Astrocyte (in vitro differentiated cells and primary cell): Measurements from ENCODE around the gene MYO1A. TPM values are rescaled to one million over a fixed set of nuclear protein-coding genes. Genes with fewer than 3 reads are reported as not detected.

ENCODE experiments used
- DNase-seq: peaks from one replicate; pipeline ENCODE4 v3.0.0-alpha.2; 2010; ENCODE audit warnings: low read depth
- FAIRE-seq: peaks from 2 replicates; lab custom pipeline; 2011; peaks lifted over from hg19 to GRCh38; lab: Jason Lieb, UNC
- H2AFZ ChIP-seq: 2 replicates; pipeline ENCODE4 v1.6.0; 2012; ENCODE audit warnings: low read depth, low read length, inconsistent platforms
- H3K27ac ChIP-seq: 2 replicates; pipeline ENCODE4 v1.5.1; 2011; ENCODE audit warnings: low read depth, low read length, inconsistent platforms
- H3K27me3 ChIP-seq: 2 replicates; pipeline ENCODE4 v1.6.0; 2011; ENCODE audit warnings: low read length, inconsistent platforms; ENCODE audit not compliant: insufficient read depth
- H3K36me3 ChIP-seq: 2 replicates; pipeline ENCODE4 v1.5.1; 2011; ENCODE audit warnings: low read length, inconsistent platforms; ENCODE audit not compliant: insufficient read depth
- H3K4me1 ChIP-seq: 2 replicates; pipeline ENCODE4 v1.5.1; 2011; ENCODE audit warnings: low read length, inconsistent platforms; ENCODE audit not compliant: insufficient read depth
- H3K4me2 ChIP-seq: 2 replicates; pipeline ENCODE4 v1.6.0; 2012; ENCODE audit warnings: low read length, inconsistent platforms
- H3K4me3 ChIP-seq: 2 replicates; pipeline ENCODE4 v1.5.1; 2011; ENCODE audit warnings: low read depth, mild to moderate bottlenecking, low read length, inconsistent platforms; ENCODE audit not compliant: insufficient read depth
- H3K79me2 ChIP-seq: 2 replicates; pipeline ENCODE4 v1.6.0; 2012; ENCODE audit warnings: mild to moderate bottlenecking, low read length, inconsistent platforms; ENCODE audit not compliant: insufficient read depth
- H3K9ac ChIP-seq: 2 replicates; pipeline ENCODE4 v1.6.0; 2012; ENCODE audit warnings: mild to moderate bottlenecking, low read length, inconsistent platforms
- H3K9me3 ChIP-seq: 2 replicates; pipeline ENCODE4 v1.5.1; 2012; ENCODE audit warnings: low read depth, mild to moderate bottlenecking, low read length, inconsistent platforms; ENCODE audit not compliant: insufficient read depth
- H4K20me1 ChIP-seq: 2 replicates; pipeline ENCODE4 v1.6.0; 2012; ENCODE audit warnings: low read length, inconsistent platforms; ENCODE audit not compliant: insufficient read depth
- H3K27ac Mint-ChIP-seq: one replicate; pipeline ENCODE4 v1.8.0; 2021; ENCODE audit warnings: mild to moderate bottlenecking, mixed read lengths; ENCODE audit not compliant: unreplicated experiment
- H3K27me3 Mint-ChIP-seq: one replicate; pipeline ENCODE4 v1.8.0; 2021; ENCODE audit warnings: low read depth, mixed read lengths; ENCODE audit not compliant: unreplicated experiment
- H3K36me3 Mint-ChIP-seq: one replicate; pipeline ENCODE4 v1.8.0; 2021; ENCODE audit warnings: low read depth, mixed read lengths; ENCODE audit not compliant: unreplicated experiment
- H3K4me1 Mint-ChIP-seq: one replicate; pipeline ENCODE4 v1.8.0; 2021; ENCODE audit warnings: low read depth, mixed read lengths; ENCODE audit not compliant: unreplicated experiment
- H3K4me3 Mint-ChIP-seq: one replicate; pipeline ENCODE4 v1.8.0; 2021; ENCODE audit warnings: mild to moderate bottlenecking, moderate library complexity, mixed read lengths; ENCODE audit not compliant: unreplicated experiment
- H3K9me3 Mint-ChIP-seq: one replicate; pipeline ENCODE4 v1.8.0; 2021; ENCODE audit warnings: mild to moderate bottlenecking, mixed read lengths; ENCODE audit not compliant: unreplicated experiment
- EZH2 ChIP-seq: IDR thresholded peaks from 2 replicates; pipeline ENCODE4 v1.6.1; 2012; ENCODE audit warnings: mild to moderate bottlenecking, low read length, inconsistent platforms; ENCODE audit not compliant: insufficient read depth
- total RNA-seq: library from RNA; stranded (reverse); gene quantifications from 2 replicates; pipeline ENCODE4 v1.2.1, GENCODE V29; 2021
- TF ChIP-seq, protein P1 (sequence below): IDR thresholded peaks from 2 replicates; pipeline ENCODE4 v1.5.1; 2011; ENCODE audit warnings: low read depth, mild to moderate bottlenecking, inconsistent platforms, low read length, moderate library complexity; ENCODE audit not compliant: insufficient read depth

MYO1A gene
- total RNA-seq, 1 donor from 2014 or later: 0.34 TPM

DNA sequence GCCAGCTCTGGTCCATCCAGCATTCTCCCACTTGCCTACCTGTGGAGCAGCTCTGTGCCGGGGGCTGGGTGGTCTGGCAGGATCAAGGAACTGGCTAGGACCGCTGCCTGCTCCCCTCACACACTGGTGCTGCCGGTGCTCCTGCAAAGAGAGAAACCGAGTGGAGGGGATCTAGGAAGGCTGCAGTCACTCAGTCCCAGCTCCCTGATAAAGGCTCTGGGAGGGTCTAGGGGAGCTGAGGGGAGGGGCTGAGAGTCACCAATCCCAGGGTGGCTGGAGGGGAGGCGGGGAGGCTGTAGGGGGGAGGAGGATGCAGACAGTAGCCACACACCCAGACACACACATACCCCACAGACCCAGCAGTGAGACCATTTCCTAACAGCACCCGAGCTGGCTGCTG, 33.6 kb downstream of the MYO1A start, which contains the start of gene TAC3:
TSS of gene TAC3 (minus strand) at position 182 of the 400 bp plus-strand sequence. CDS start 732 bp downstream, outside the sequence.
- peaks cover 8% of the 10 kb centered on the region for H3K4me1 Mint-ChIP-seq
- Histone ChIP-seq H3K4me3 (no peak within 1 kb of the TSS), H3K9me3 (peaks cover 3% of the 10 kb centered on the region), H4K20me1 (no peaks in the 10 kb centered on the region), H3K4me1 (no peaks in the 10 kb centered on the region), H3K4me2 (no peak within 1 kb of the TSS), H3K27me3 (peaks cover 36% of the 10 kb centered on the region), H3K27ac (no peak within 1 kb of the TSS), H3K36me3 (no peaks in the 10 kb centered on the region), H2AFZ (no peak within 1 kb of the TSS), H3K79me2 (no peaks in the 10 kb centered on the region), H3K9ac (no peak within 1 kb of the TSS)
- peaks cover 39% of the 10 kb centered on the region for H3K27me3 Mint-ChIP-seq
- no peak within 1 kb of the TSS for H3K27ac Mint-ChIP-seq
- no peak for TF ChIP-seq EZH2
- TF ChIP-seq, protein P1, sequence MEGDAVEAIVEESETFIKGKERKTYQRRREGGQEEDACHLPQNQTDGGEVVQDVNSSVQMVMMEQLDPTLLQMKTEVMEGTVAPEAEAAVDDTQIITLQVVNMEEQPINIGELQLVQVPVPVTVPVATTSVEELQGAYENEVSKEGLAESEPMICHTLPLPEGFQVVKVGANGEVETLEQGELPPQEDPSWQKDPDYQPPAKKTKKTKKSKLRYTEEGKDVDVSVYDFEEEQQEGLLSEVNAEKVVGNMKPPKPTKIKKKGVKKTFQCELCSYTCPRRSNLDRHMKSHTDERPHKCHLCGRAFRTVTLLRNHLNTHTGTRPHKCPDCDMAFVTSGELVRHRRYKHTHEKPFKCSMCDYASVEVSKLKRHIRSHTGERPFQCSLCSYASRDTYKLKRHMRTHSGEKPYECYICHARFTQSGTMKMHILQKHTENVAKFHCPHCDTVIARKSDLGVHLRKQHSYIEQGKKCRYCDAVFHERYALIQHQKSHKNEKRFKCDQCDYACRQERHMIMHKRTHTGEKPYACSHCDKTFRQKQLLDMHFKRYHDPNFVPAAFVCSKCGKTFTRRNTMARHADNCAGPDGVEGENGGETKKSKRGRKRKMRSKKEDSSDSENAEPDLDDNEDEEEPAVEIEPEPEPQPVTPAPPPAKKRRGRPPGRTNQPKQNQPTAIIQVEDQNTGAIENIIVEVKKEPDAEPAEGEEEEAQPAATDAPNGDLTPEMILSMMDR: no peak
- no peak within 1 kb of the TSS for H3K4me3 Mint-ChIP-seq
- H3K36me3 Mint-ChIP-seq: no peaks in the 10 kb centered on the region
- DNase-seq (no peak), FAIRE-seq (no peak)
- H3K9me3 Mint-ChIP-seq: peaks cover 2% of the 10 kb centered on the region

- Mint-ChIP-seq H3K36me3 (no peaks in the 10 kb centered on the region), H3K9me3 (peaks cover 2% of the 10 kb centered on the region), H3K27me3 (peaks cover 39% of the 10 kb centered on the region), H3K4me3 (peak overlapping the region; percentile 7), H3K27ac (no peak overlapping the region), H3K4me1 (peaks cover 24% of the 10 kb centered on the region)
- no peak for TF ChIP-seq EZH2
- TF ChIP-seq, protein P1: no peak
- FAIRE-seq (no peak), DNase-seq (no peak)
- no peak overlapping the region for H3K27ac ChIP-seq
- H3K36me3 ChIP-seq: no peaks in the 10 kb centered on the region
- H2AFZ ChIP-seq: no peak overlapping the region
- H3K4me1 ChIP-seq: no peaks in the 10 kb centered on the region
- H3K4me2 ChIP-seq: no peak overlapping the region
- no peak overlapping the region for H3K4me3 ChIP-seq
- peaks cover 3% of the 10 kb centered on the region for H3K9me3 ChIP-seq
- no peaks in the 10 kb centered on the region for H3K79me2 ChIP-seq
- H3K9ac ChIP-seq: no peak overlapping the region
- no peaks in the 10 kb centered on the region for H4K20me1 ChIP-seq
- H3K27me3 ChIP-seq: peaks cover 40% of the 10 kb centered on the region
These were observed 37.1 kb downstream of the MYO1A start for GRCh38 chr12:57012600-57013465.
